HG03565 (cell line): ENCODE data around the gene NOP9.

Experiments
- ATAC-seq: cut with Tn5 transposase; IDR thresholded peaks from one replicate; pipeline ENCODE4 v1.9.1; 2021; ENCODE audit warnings: mild to moderate bottlenecking, moderate library complexity; ENCODE audit not compliant: unreplicated experiment

Gene NOP9, protein sequence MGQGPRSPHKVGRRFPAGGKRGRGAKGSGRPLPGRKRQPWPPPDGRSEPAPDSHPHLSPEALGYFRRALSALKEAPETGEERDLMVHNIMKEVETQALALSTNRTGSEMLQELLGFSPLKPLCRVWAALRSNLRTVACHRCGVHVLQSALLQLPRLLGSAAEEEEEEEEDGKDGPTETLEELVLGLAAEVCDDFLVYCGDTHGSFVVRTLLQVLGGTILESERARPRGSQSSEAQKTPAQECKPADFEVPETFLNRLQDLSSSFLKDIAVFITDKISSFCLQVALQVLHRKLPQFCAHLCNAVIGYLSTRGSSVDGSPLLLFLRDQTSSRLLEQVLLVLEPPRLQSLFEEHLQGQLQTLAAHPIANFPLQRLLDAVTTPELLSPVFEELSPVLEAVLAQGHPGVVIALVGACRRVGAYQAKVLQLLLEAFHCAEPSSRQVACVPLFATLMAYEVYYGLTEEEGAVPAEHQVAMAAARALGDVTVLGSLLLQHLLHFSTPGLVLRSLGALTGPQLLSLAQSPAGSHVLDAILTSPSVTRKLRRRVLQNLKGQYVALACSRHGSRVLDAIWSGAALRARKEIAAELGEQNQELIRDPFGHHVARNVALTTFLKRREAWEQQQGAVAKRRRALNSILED

DNA sequence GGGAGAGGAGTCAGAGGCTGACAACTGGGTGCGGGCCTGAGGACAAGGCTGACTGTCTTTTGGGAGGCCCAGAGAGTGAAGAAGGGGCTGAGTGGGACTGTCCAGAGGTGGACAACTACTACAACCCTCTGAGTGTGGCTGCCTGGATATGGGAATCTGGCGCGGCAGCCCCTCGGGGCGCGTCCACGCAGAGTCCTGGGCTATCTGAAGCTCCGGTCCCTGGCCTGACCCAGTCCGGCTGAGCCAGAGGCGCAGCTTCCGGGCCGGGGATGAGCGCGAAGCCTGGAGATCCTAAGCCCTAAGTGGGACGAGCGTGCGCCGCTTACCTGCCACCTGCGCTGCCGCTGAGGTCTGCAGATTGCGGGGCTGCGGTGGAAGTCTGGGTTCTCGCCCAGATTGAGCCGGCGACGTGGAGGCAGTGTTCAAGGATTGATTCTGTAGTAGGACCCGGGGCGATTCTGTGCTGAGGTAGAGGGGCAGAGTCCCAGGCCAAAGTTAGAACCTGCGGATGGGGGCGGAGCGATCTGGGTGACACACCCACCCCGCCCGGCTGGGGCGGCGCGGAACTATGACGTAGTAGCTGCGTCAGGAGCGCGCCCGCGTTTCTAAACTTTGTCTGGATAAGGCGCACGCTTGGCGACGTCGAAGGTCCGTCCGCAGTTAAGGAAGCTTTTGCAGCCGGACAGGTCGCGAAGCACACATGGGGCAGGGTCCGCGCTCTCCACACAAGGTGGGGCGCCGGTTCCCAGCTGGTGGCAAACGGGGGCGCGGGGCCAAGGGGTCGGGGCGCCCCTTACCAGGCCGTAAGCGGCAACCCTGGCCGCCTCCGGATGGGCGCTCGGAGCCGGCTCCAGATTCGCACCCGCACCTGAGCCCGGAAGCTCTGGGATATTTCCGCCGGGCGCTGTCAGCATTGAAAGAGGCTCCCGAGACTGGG, at the start of gene NOP9, which contains the start of gene DHRS1:
Gene NOP9 (plus strand): TSS at position 596 of the 937 bp plus-strand sequence. CDS start 105 bp downstream, at position 701.
Gene DHRS1 (minus strand): TSS at position 526 of the 937 bp plus-strand sequence. CDS start 674 bp downstream, outside the sequence.
- peak; percentile 67 for ATAC-seq

DNA sequence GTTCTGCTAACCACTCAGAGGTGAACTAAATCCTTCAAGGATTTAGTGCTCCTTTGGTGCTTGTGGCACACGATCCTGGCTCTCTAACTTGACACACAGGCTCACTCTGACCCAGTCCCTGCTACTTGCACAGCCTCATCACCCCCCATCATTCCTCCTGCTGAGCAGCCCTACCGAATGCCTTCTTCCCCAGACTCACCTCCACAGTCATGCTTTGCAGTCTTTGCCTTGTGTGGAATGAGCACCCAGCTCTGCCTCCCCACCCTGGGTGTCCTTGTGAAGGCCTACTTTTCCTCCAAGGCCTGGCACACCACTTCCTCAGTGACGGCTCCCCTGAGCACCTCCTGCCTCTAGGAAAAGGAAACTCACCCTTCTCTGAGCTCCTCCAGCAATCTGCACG, 49.3 kb upstream of the NOP9 start:
- ATAC-seq = no peak

GRCh38 chr14:24251880-24252288, 47.8 kb upstream of the NOP9 start:
- ATAC-seq = no peak

GRCh38 chr14:24252289-24253124, 47.1 kb upstream of the NOP9 start:
- ATAC-seq = no peak

- no peak for ATAC-seq
These were observed 45.7 kb upstream of the NOP9 start for GRCh38 chr14:24253936-24254335.

DNA sequence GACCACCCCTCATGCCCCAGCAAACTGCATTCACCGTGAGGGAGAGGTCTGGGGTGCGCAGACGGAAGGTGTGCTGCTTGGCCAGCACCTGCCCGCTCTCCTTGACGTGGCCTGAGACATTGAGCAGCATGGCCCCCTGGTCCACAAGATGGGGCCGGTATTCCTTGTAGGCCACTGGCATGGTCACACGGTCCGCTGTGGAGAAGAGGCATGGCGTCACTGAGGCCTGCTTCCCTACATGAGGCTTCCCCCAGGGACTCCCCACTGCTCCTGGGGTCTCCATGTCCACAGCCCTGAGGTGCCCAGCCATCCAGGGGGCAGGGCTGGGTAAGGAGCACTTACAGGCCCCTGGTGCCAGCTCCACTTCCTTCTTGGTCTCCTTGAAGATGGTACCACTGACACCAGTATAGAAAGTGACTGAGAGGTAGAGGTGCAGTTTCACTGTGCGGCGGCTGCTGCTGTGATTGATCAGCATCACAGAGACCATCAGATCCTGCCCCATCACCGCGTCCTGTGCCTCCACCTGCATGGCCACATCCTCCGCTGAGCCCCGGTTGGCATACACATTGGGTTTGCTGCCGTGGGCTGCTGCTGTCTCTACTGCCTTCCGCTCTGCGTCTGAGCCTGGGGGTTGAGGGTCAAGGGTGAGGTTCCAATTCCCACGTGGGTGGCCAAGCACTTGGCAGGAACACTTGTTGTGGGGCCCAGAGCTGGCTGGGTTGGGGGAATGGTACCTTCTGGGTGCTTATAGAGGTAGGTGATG, 44.8 kb upstream of the NOP9 start:
- ATAC-seq = no peak

- ATAC-seq = no peak
These were observed 44.2 kb upstream of the NOP9 start for GRCh38 chr14:24255438-24255837.

- no peak for ATAC-seq
These were observed 43.5 kb upstream of the NOP9 start for GRCh38 chr14:24255931-24256711.

- ATAC-seq = no peak
These were observed 42.7 kb upstream of the NOP9 start for GRCh38 chr14:24256960-24257359.

DNA sequence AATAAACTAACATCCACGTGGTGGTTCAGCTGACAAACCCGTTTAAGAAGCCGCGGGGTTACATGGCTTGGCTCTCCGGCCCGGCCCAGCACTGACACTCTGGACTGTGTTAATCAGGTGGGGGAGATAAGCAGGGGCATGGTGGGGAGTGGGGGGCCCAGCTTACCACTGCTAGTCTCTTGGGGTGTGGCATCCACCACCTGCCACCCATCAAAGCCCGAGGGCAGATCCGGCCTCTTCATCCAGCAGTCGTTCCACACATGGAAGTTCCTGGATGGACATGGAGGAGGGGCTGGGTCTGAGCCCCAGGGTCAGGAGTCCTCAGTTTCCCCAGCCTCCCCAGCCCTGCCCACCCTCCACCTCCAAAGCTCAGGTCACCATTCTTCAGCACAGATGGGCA, 41.5 kb upstream of the NOP9 start:
- no peak for ATAC-seq

DNA sequence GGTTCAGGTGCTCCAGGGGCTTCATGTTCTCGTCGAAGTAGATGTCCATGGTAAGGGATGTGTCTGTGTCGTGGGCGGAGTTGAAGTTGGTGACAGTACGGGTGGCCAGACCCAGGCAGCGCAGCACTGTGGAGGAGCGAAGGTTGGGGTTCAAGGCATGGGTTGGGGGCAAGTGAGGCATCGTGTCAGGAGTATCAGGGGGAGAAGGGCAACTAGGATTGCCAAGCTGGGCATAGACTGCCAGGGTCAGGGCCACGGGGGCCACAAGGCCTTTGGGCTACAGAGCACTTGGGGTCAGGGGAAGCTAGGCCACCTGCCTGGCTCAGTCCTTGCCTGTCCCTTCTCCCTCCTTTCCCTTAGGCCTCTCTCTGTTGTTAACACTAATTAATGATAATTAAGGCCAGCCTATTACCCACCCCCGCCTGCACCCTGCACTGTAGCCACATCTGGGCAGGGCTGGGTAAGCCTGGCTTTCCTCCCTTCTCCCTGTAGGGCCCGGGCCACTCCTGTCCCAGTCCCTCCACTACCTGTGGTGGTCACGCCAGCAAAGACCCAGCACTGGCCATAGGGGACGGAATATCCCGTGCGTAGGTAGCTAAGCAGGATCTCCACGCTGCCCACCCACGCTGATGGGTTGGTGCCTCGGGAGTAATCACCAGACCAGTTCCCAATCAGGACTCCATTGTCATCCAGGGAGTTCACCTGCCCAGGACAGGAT, 40.9 kb upstream of the NOP9 start:
- no peak for ATAC-seq

DNA sequence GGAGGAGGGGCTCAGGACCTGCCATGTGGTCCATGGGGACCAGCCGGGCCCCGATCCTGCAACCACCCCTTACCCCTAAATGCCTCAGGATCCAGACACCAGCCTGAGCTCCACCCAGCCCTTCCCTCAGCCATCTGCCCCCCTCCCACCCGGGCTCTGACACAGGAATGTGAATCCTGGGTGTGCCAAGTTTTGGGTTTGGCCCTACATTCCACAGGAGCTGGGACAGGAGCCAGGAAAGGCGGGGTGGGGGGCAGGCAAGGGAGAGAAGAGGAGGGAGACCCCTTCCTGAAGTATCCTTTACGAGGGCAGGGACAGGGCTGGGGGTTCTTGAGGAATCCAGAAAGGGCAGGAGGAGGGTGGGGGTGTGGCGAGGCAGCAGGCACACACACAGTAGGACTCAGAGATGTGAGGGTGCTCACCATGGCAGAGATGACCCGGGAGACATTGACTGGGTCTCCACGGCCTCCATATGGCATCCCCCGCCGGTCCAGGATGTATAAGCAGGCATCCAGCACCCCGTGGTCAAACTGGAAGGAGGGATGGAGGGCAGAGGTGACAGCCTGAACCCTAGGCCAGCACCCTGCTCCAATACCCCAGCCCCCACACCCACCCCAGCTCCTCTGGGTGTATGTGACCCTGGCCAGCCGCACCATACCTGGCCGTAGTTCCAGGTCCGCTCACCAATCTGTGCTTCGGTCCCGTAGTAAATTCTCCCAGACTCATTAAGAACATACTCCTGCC, 40.2 kb upstream of the NOP9 start:
- no peak for ATAC-seq

DNA sequence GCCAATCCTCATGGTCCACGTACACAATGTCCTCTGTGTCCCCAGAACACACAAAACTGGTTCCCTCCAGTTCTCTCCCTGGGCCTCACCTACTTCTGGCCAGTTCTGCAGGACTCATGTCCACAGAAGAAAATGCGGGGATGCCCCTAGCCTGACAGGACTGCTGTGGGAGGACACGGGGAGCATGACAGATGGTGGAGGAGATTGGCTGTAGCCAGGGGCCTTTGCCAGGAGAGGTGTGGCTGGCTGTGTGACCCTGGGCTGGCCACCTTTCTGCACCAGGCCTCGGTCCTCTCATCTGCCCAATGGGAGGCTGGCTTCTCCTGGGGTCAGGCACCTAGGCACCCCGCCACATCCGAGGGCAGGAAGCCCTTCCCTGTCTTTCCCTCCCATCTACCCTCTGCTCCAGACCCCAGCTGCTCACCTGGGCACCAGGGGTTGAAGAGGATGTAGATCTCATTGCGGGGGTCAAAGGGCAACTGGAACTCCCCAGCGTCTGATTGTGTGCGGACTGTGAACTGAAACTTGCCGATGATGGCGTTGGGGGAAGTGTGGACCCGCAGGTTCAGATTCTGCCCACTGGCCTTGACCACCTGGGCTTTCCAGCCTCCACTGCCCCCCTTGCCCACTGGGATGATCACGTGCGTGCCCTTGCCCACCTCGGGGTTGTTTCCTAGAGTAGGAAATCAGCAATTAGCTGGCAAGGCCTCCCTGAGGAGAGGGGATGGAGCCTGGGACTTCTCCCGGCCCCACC, 39.4 kb upstream of the NOP9 start:
- no peak for ATAC-seq

- no peak for ATAC-seq
These were observed 38.9 kb upstream of the NOP9 start for GRCh38 chr14:24260780-24261157.

DNA sequence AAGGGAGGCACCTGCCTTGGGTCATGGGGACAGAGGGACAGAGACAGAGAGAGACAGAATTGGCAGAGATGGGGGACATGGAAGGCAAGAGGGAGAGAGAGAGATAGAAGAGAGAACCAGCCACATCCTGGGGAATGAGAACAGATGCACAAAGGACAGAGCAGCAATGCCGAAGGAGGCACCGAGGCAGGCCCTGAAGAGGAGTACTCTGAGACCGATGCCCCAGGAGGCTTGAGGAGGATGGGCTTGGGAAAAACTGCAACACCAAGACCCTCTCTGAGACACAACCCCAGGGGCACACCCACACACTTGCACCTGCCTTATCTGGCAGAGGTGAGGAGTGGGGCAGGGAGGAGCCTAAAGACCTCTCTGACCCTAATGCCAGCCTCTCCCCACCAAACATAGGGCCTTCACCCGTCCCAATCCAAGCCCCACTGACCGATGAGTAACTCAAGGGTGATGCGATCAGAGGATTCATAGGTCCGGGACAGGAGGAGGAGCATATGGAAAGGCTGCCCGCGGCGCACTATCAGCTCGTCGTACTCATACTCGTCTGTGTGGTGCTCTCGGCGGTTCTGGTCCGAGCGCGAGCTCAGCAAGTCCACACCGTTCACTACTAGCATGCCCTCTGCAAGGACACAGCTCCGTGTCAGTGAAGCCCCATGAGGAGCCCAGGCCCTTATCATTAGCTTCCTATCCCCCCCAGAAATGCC, 38.2 kb upstream of the NOP9 start:
- no peak for ATAC-seq

- no peak for ATAC-seq
These were observed 37.7 kb upstream of the NOP9 start for GRCh38 chr14:24261969-24262327.
